BJ (cell line): ENCODE data around the gene PIBF1. TPM values are rescaled to one million over a fixed set of nuclear protein-coding genes. Genes with fewer than 3 reads are reported as not detected.
A peak's percentile ranks its signal among the peaks of the same experiment; 100 is the strongest.

Experiments used
- CTCF ChIA-PET: fragments of 350-600 bp; formaldehyde crosslinking; extraction: SDS; loops from one replicate; lab custom pipeline; 2021; ENCODE audit warnings: antibody characterized with exemption, inconsistent platforms; lab: Yijun Ruan, JAX
- POLR2A ChIA-PET: fragments of 300-600 bp; sonication (Branson Sonifier 250); formaldehyde crosslinking; extraction: SDS; loops from one replicate; lab custom pipeline; 2021; ENCODE audit warnings: antibody characterized with exemption; lab: Charles Lee
- DNase-seq: peaks from one replicate; pipeline ENCODE4 v3.0.0-alpha.2; 2011; ENCODE audit warnings: low read depth
- H3K27me3 ChIP-seq: 2 replicates; pipeline ENCODE4 v1.6.0; 2011; ENCODE audit warnings: low read length; ENCODE audit not compliant: control insufficient read depth, insufficient read depth
- H3K36me3 ChIP-seq: 2 replicates; pipeline ENCODE4 v1.5.1; 2011; ENCODE audit warnings: low read length; ENCODE audit not compliant: control insufficient read depth, insufficient read depth
- H3K4me3 ChIP-seq: 2 replicates; pipeline ENCODE4 v1.5.1; 2011; ENCODE audit warnings: low read depth, mild to moderate bottlenecking, control low read depth, low read length
- polyA plus RNA-seq: library from polyadenylated mRNA; depleted of rRNA; stranded (reverse); fragments of >200 nt; gene quantifications from 2 replicates; pipeline ENCODE4 v1.2.3, GENCODE V29; 2011
- TF ChIP-seq, protein P1 (sequence below): IDR thresholded peaks from 2 replicates; pipeline ENCODE4 v1.5.1; 2011; ENCODE audit warnings: low read depth, mild to moderate bottlenecking, control low read depth, inconsistent platforms, low read length, moderate library complexity; ENCODE audit not compliant: insufficient read depth

Gene PIBF1
- polyA plus RNA-seq, 1 experiment: 1.7 TPM

DNA sequence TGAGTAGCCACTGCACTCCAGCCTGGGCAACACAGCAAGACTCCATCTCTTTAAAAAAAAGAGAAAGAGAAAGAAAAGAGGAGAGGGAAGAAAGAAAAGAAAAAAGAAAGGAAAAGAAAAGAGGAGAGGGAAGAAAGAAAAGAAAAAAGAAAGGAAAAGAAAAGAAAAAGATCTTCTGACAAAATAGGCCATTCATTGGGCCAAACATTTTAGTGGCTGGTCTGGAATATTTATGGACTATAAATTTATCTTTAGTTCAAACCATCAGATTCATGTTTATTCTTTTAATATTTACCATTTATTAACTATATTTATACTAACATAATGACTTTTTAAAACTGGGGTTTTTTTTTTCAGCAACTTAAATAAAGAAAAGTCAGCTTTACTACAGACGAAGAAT, 191.3 kb downstream of the PIBF1 start:
- no peaks in the 10 kb centered on the region for H3K27me3 ChIP-seq
- POLR2A ChIA-PET: no interaction called here
- H3K4me3 ChIP-seq: no peak overlapping the region
- DNase-seq: no peak
- CTCF ChIA-PET: no interaction called here
- TF ChIP-seq, protein P1, sequence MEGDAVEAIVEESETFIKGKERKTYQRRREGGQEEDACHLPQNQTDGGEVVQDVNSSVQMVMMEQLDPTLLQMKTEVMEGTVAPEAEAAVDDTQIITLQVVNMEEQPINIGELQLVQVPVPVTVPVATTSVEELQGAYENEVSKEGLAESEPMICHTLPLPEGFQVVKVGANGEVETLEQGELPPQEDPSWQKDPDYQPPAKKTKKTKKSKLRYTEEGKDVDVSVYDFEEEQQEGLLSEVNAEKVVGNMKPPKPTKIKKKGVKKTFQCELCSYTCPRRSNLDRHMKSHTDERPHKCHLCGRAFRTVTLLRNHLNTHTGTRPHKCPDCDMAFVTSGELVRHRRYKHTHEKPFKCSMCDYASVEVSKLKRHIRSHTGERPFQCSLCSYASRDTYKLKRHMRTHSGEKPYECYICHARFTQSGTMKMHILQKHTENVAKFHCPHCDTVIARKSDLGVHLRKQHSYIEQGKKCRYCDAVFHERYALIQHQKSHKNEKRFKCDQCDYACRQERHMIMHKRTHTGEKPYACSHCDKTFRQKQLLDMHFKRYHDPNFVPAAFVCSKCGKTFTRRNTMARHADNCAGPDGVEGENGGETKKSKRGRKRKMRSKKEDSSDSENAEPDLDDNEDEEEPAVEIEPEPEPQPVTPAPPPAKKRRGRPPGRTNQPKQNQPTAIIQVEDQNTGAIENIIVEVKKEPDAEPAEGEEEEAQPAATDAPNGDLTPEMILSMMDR: no peak
- H3K36me3 ChIP-seq: no peaks in the 10 kb centered on the region; the same call in 1 of the 2 replicates

DNA sequence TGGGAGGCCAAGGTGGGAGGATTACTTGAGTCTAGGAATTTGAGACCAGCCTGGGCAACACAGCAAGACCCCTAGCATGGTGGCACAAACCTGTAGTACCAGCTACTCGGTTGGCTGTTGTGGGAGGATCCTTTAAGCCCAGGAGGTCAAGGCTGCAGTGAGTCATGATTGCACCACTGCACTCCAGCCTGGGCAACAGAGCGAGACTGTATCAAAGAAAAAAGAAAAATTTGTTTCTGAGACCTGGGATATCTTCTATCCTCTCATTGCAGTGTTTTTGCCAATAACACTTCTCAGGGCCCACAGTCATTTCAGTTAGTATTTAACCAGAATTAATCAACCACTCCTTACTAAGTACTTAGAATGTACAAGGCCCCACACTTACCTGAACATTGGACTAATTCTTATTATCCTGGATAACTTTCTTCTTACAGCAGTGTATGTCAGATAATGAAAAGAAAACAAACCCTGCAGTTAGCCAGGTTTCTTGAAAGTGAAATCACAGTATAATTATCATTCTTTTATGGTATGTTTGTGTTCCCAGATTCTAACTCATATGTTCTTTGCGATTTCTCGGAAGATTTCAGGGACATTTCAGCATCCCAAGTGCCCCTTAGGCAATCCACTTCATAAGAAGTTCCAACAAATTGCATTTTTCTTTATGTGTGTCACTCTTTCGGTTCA, 201.3 kb downstream of the PIBF1 start:
- ChIA-PET POLR2A (interaction anchor here (0.5 kb wide), 1 partner anchor 161 kb away, joined by 3 read pairs; no protein-coding TSS in a partner anchor), CTCF (no interaction called here)
- no peaks in the 10 kb centered on the region for H3K27me3 ChIP-seq
- no peak overlapping the region for H3K4me3 ChIP-seq
- TF ChIP-seq, protein P1: no peak
- DNase-seq: peak; percentile 72
- no peaks in the 10 kb centered on the region for H3K36me3 ChIP-seq

DNA sequence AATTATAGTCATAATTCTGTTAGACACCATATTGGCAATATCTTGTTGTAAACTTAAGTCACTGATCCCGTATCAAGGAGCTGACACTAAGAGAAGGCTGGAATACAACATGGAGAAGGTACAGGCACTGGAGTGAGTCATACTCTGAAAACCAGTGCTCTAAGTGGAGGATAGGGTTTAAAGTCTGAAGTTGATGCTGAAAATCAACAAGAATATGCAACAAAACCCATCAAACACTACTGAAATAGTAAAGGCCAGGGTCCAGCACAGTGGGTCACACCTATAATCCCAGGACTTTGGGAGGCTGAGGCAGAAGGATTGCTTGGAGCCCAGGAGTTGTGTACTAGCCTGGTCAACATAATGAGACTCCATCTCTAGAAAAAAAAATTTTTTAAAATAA, 203.7 kb downstream of the PIBF1 start:
- CTCF ChIA-PET: no interaction called here
- POLR2A ChIA-PET: no interaction called here
- no peak overlapping the region for H3K4me3 ChIP-seq

DNA sequence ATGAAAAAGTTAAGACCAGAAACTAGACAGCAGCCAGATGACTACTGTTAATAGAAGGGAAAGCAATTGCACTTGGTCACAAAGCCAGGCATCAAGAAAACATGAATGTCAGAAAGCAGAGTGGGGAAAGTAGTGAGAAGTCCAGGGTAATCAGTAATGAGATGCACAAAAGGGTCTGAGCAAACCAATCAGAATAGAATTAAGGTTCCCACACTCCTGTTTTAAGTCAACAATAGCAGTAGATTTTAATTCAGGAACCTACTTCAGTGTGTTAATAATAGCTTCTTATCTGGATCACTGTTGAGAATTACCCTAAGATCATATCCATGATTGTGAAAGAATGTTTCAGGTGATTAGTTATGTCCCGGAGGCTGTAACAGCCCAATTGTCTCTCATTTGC, 204.3 kb downstream of the PIBF1 start:
- no peak for DNase-seq
- CTCF ChIA-PET: no interaction called here
- TF ChIP-seq, protein P1: no peak
- POLR2A ChIA-PET: interaction anchor here (0.7 kb wide), 1 partner anchor 703 kb away, joined by 3 read pairs; no protein-coding TSS in a partner anchor
- H3K36me3 ChIP-seq: no peaks in the 10 kb centered on the region
- no peak overlapping the region for H3K4me3 ChIP-seq
- no peaks in the 10 kb centered on the region for H3K27me3 ChIP-seq

More for the DNA sequence above, 203.7 kb downstream of the PIBF1 start:
- H3K36me3 ChIP-seq: no peaks in the 10 kb centered on the region
- no peaks in the 10 kb centered on the region for H3K27me3 ChIP-seq
- DNase-seq: no peak
- TF ChIP-seq, protein P1: no peak

DNA sequence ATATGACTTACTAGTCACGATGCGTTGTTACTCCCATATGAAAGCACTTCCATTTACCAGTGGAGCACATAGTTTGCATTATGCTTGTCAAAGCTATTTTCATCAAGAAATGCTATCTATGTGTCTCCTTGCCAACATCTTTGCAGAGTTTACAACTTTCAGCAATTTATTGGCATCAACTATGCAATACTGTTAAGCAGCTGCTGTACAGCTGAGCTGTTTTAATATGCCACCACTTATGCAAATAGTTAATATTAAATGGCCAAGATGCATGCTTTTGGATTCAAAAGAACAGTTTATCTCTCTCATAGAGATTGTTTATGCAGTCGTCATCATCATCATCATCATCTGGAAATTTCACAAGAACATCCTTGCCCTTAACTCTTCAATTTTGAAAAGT, 209.0 kb downstream of the PIBF1 start:
- ChIA-PET CTCF (no interaction called here), POLR2A (no interaction called here)
- H3K36me3 ChIP-seq: no peaks in the 10 kb centered on the region
- TF ChIP-seq, protein P1: no peak
- H3K4me3 ChIP-seq: no peak overlapping the region
- no peaks in the 10 kb centered on the region for H3K27me3 ChIP-seq
- no peak for DNase-seq
